Mesenchymal stem cell (in vitro differentiated cells and primary cell): ENCODE data around the gene FOXC2.

Experiments
- DNase-seq: peaks from one replicate; pipeline ENCODE4 v3.0.0-alpha.2; 2013
- H2AFZ ChIP-seq: one replicate; pipeline ENCODE4 v1.6.1; 2013; ENCODE audit warnings: low read depth, mild to moderate bottlenecking, control low read depth, inconsistent platforms, low read length, moderate library complexity
- H2AK5ac ChIP-seq: 2 replicates; pipeline ENCODE4 v1.6.1; 2013; ENCODE audit warnings: low read length, moderate library complexity, mild to moderate bottlenecking, inconsistent platforms; ENCODE audit not compliant: severe bottlenecking
- H2BK120ac ChIP-seq: one replicate; pipeline ENCODE4 v1.6.1; 2013; ENCODE audit warnings: low read depth, mild to moderate bottlenecking, inconsistent platforms, low read length, moderate library complexity
- H2BK12ac ChIP-seq, 2 experiments: one replicate each; pipeline ENCODE4 v1.6.1; 2013; ENCODE audit warnings: inconsistent platforms in 2 of 2, low read length in 2 of 2, mild to moderate bottlenecking in 2 of 2, moderate library complexity in 2 of 2, control low read depth in 1 of 2
- H2BK15ac ChIP-seq: one replicate; pipeline ENCODE4 v1.6.1; 2013; ENCODE audit warnings: mild to moderate bottlenecking, low read depth, inconsistent platforms; ENCODE audit not compliant: poor library complexity, severe bottlenecking
- H2BK5ac ChIP-seq: 2 replicates; pipeline ENCODE4 v1.6.1; 2013; ENCODE audit warnings: low read depth, mild to moderate bottlenecking, low read length, control low read depth, inconsistent platforms; ENCODE audit not compliant: poor library complexity, severe bottlenecking
- H3K14ac ChIP-seq, 2 experiments: one replicate each; pipeline ENCODE4 v1.6.1; 2013; ENCODE audit warnings: inconsistent platforms in 2 of 2, low read length in 2 of 2, control low read depth in 1 of 2, mild to moderate bottlenecking in 1 of 2, moderate library complexity in 1 of 2
- H3K18ac ChIP-seq, 2 experiments: one replicate each; pipeline ENCODE4 v1.6.1; 2013; ENCODE audit warnings: inconsistent platforms in 2 of 2, low read length in 2 of 2, control low read depth in 1 of 2, low read depth in 1 of 2, mild to moderate bottlenecking in 1 of 2
- H3K23ac ChIP-seq, 2 experiments: one replicate each; pipeline ENCODE4 v1.6.1; 2013; ENCODE audit warnings: inconsistent platforms in 2 of 2, low read length in 2 of 2, mild to moderate bottlenecking in 2 of 2, moderate library complexity in 2 of 2, control low read depth in 1 of 2
- H3K27ac ChIP-seq: 2 replicates; pipeline ENCODE4 v1.5.1; 2013; ENCODE audit warnings: mild to moderate bottlenecking, moderate library complexity, low read length, control low read depth, inconsistent platforms; ENCODE audit not compliant: poor library complexity, severe bottlenecking
- H3K27me3 ChIP-seq, 2 experiments: 2 replicates each; pipeline versions ENCODE4 v1.6.1 to v1.7.0; 2013; ENCODE audit warnings: low read length in 2 of 2, mild to moderate bottlenecking in 2 of 2, moderate library complexity in 2 of 2, control low read depth in 1 of 2, inconsistent platforms in 1 of 2; ENCODE audit not compliant: control insufficient read depth in 1 of 2, insufficient read depth in 1 of 2
- H3K36me3 ChIP-seq, 2 experiments: 2 replicates each; pipeline versions ENCODE4 v1.6.1 to v1.7.0; 2013; ENCODE audit warnings: low read length in 2 of 2, control low read depth in 1 of 2, inconsistent platforms in 1 of 2, low read depth in 1 of 2, mild to moderate bottlenecking in 1 of 2; ENCODE audit not compliant: insufficient read depth in 2 of 2, control insufficient read depth in 1 of 2
- H3K4ac ChIP-seq, 2 experiments: one replicate each; pipeline ENCODE4 v1.6.1; 2013; ENCODE audit warnings: inconsistent platforms in 2 of 2, low read length in 2 of 2, mild to moderate bottlenecking in 2 of 2, moderate library complexity in 2 of 2, control low read depth in 1 of 2, low read depth in 1 of 2
- H3K4me1 ChIP-seq: 2 replicates; pipeline ENCODE4 v1.6.1; 2013; ENCODE audit warnings: low read depth, low read length, control low read depth; ENCODE audit not compliant: control insufficient read depth, insufficient read depth
- H3K4me2 ChIP-seq: 2 replicates; pipeline ENCODE4 v1.6.1; 2013; ENCODE audit warnings: low read length, mild to moderate bottlenecking, inconsistent platforms; ENCODE audit not compliant: poor library complexity, severe bottlenecking
- H3K4me3 ChIP-seq, 2 experiments: 2 replicates each; pipeline versions ENCODE4 v1.5.1 to v1.7.0; 2013; ENCODE audit warnings: low read length in 2 of 2, mild to moderate bottlenecking in 2 of 2, control low read depth in 1 of 2, low read depth in 1 of 2; ENCODE audit not compliant: insufficient read depth in 1 of 2
- H3K79me1 ChIP-seq: replicated peaks from 2 replicates; pipeline ENCODE4 v1.6.1; 2013; ENCODE audit warnings: mild to moderate bottlenecking, control low read depth, low read length, inconsistent platforms; ENCODE audit not compliant: poor library complexity, severe bottlenecking
- H3K9ac ChIP-seq: 2 replicates; pipeline ENCODE4 v1.7.0; 2013; ENCODE audit warnings: mild to moderate bottlenecking, low read length, moderate library complexity
- H3K9me3 ChIP-seq: 2 replicates; pipeline ENCODE4 v1.7.0; 2013; ENCODE audit warnings: mild to moderate bottlenecking, low read length; ENCODE audit not compliant: control insufficient read depth
- H4K8ac ChIP-seq: one replicate; pipeline ENCODE4 v1.6.1; 2013; ENCODE audit warnings: inconsistent platforms, mild to moderate bottlenecking, low read length, moderate library complexity
- H4K91ac ChIP-seq: one replicate; pipeline ENCODE4 v1.6.1; 2013; ENCODE audit warnings: mild to moderate bottlenecking, low read length, inconsistent platforms
- WGBS: methylation state at CpG from one replicate; pipeline ENCODE4 v1.1.7; 2013; ENCODE audit warnings: mixed read lengths; 5-methylcytosine and 5-hydroxymethylcytosine counted together

FOXC2 gene

DNA sequence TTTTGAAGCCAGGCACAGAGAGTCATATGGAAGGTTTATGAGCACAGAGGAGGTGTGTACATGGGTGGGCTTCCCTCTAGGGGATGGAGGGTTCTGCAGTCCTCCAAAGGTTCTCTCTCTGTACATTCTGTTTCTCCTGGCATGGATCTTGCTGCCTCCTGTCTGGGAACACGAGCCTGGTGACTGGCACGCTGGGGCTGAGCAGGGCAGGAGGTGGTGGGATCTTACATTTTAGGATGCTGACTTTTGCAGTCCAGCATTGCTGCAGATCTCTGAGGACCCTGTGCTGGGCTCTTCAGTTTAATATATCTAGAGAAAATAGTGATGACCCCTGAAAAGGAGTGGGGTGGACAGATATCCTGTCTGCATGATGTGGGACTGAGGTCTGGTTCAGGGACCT lies 34.7 kb downstream of the FOXC2 start:
- H2BK120ac ChIP-seq, result no peak overlapping the region
- no peaks in the 10 kb centered on the region for H3K36me3 ChIP-seq
- 96% methylated on average over 2 of the region's 2 CpGs for WGBS
- no peak overlapping the region for H3K14ac ChIP-seq
- no peak overlapping the region for H3K23ac ChIP-seq
- no peak overlapping the region for H2AFZ ChIP-seq
- no peak overlapping the region for H3K4ac ChIP-seq
- no peak overlapping the region for H2BK15ac ChIP-seq
- no peaks in the 10 kb centered on the region for H3K79me1 ChIP-seq
- no peak overlapping the region for H3K27ac ChIP-seq
- no peak overlapping the region for H3K18ac ChIP-seq
- no peak overlapping the region for H4K91ac ChIP-seq
- H4K8ac ChIP-seq, result no peak overlapping the region
- DNase-seq, result no peak
- H2BK12ac ChIP-seq, result no peak overlapping the region
- H3K27me3 ChIP-seq, result peaks cover 0 to 19% of the 10 kb centered on the region in 2 experiments
- H3K4me3 ChIP-seq, result no peak overlapping the region
- peak overlapping the region; percentile 10 for H2AK5ac ChIP-seq
- H3K4me2 ChIP-seq, result no peak overlapping the region
- H3K9ac ChIP-seq, result no peak overlapping the region
- H2BK5ac ChIP-seq, result no peak overlapping the region
- peaks cover 13% of the 10 kb centered on the region for H3K4me1 ChIP-seq
- no peaks in the 10 kb centered on the region for H3K9me3 ChIP-seq

DNA sequence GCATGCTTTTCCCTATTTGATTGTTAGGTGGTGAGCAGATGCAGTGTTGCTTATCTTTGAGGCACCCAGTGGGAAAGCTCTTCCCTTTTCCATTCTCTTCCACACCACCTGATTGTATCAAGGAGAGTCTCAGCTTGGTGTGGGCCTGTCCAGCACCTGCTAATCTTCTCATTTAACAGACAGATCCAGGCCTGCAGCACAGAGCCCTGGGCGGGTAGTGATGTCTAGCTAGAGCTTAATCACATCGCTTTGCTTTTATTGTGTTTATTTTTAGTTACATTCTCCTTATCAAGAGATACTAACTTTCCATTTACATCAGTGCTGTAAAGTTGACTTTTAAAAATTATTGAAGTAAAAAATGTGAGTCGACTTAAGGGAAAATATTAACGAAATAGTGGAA lies 35.9 kb downstream of the FOXC2 start:
- WGBS, result 97% methylated on average over 2 of the region's 4 CpGs
- no peak overlapping the region for H4K91ac ChIP-seq
- H3K79me1 ChIP-seq, result no peaks in the 10 kb centered on the region
- no peak overlapping the region for H3K23ac ChIP-seq
- no peak overlapping the region for H3K14ac ChIP-seq
- H2BK12ac ChIP-seq, result no peak overlapping the region
- H2BK5ac ChIP-seq, result no peak overlapping the region
- no peaks in the 10 kb centered on the region for H3K9me3 ChIP-seq
- peaks cover 9% of the 10 kb centered on the region for H3K4me1 ChIP-seq
- no peak overlapping the region for H3K4ac ChIP-seq
- no peak overlapping the region for H3K27ac ChIP-seq
- no peak overlapping the region for H4K8ac ChIP-seq
- no peak overlapping the region for H3K4me2 ChIP-seq
- no peaks in the 10 kb centered on the region for H3K36me3 ChIP-seq
- no peak overlapping the region for H2BK120ac ChIP-seq
- peak overlapping the region; percentile 44 for H2AK5ac ChIP-seq
- peak overlapping the region in 1 of 2 experiments; percentile 34 for H3K18ac ChIP-seq
- H3K4me3 ChIP-seq, result no peak overlapping the region
- H3K9ac ChIP-seq, result no peak overlapping the region
- no peak overlapping the region for H2AFZ ChIP-seq
- DNase-seq, result no peak
- peaks cover 0 to 9% of the 10 kb centered on the region in 2 experiments for H3K27me3 ChIP-seq
- no peak overlapping the region for H2BK15ac ChIP-seq

DNA sequence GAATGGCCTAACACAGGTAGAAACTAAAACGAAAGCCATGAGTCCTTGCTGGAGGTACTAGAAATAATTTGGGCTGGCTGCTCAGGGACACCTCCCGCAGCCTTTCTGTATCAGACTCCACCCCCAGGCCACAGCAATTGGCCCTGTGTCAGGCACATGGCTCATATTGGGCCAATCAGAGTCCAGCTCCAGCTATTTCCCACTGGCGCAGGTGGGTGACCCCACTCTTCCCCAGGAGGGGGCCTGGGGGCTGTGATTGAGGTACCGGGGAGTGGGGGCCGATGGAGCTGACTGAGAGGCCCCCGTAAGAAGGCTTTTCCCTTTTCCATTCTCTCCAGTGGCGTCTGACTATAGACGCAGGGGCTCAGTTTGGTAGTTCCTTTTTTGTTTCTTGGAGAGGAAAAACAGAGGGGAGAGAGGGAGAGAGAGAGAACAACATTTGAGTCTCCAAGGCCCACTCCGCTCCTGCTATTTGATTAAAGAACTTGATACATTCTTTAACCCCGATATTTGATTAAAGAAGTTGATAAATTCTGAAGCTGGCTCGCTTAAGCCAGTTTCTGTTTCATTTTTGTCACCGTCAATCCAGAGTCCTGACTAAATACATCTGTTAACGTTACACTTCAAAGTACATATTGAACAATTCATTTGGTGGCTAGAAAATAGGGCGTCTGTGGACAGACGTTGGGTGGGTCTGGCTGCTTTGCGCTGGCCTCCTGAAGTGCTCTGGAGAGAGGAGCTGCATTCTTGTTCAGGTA lies 38.0 kb downstream of the FOXC2 start:
- no peak overlapping the region for H4K8ac ChIP-seq
- H3K27ac ChIP-seq, result no peak overlapping the region

DNA sequence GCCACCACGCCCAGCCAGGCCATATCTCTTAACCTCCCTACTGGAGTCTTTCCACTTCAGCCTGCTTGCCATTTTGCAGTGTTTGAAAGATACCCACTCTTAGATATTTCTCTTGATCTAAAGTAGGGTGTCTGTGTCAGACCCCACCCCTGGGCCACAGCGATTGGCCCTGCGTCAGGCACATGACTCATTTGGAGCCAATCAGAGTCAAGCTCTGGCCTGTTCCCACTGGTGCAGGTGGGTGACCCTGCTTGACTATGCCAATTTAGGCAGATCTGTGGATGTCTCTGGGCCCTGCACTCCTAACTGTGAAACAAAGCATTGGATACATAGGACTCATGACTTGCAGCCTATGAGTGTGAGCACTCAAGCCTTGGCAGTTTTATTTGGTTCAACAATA lies 39.3 kb downstream of the FOXC2 start:
- 99% methylated on average over 3 of the region's 3 CpGs for WGBS
- H2AK5ac ChIP-seq, result peak overlapping the region; percentile 3
- no peak overlapping the region for H3K23ac ChIP-seq
- no peak overlapping the region for H3K18ac ChIP-seq
- no peak overlapping the region for H3K14ac ChIP-seq
- no peak overlapping the region for H3K9ac ChIP-seq
- H3K9me3 ChIP-seq, result no peaks in the 10 kb centered on the region
- no peak overlapping the region for H2BK15ac ChIP-seq
- no peaks in the 10 kb centered on the region for H3K79me1 ChIP-seq
- H3K4me1 ChIP-seq, result peaks cover 19% of the 10 kb centered on the region
- H3K36me3 ChIP-seq, result no peaks in the 10 kb centered on the region
- H3K4me2 ChIP-seq, result no peak overlapping the region
- H3K27ac ChIP-seq, result no peak overlapping the region
- no peak overlapping the region for H2BK120ac ChIP-seq
- no peak overlapping the region for H2BK12ac ChIP-seq
- no peak overlapping the region for H3K4me3 ChIP-seq
- H3K4ac ChIP-seq, result no peak overlapping the region
- no peak overlapping the region for H4K91ac ChIP-seq
- H2AFZ ChIP-seq, result no peak overlapping the region
- H4K8ac ChIP-seq, result no peak overlapping the region
- no peak overlapping the region for H2BK5ac ChIP-seq
- DNase-seq, result no peak
- H3K27me3 ChIP-seq, result peaks cover 0 to 4% of the 10 kb centered on the region in 2 experiments

More for the DNA sequence above, 38.0 kb downstream of the FOXC2 start:
- H3K9me3 ChIP-seq, result no peaks in the 10 kb centered on the region
- H2BK5ac ChIP-seq, result no peak overlapping the region
- no peak overlapping the region for H3K23ac ChIP-seq
- no peak overlapping the region for H3K18ac ChIP-seq
- H3K4me3 ChIP-seq, result peak overlapping the region in 1 of 2 experiments; percentile 49
- no peak overlapping the region for H2BK15ac ChIP-seq
- no peak overlapping the region for H2AFZ ChIP-seq
- H4K91ac ChIP-seq, result no peak overlapping the region
- H3K4ac ChIP-seq, result no peak overlapping the region
- H3K14ac ChIP-seq, result no peak overlapping the region
- no peak overlapping the region for H2BK120ac ChIP-seq
- no peak overlapping the region for H2BK12ac ChIP-seq
- H3K4me1 ChIP-seq, result peaks cover 11% of the 10 kb centered on the region
- no peak overlapping the region for H3K4me2 ChIP-seq
- H2AK5ac ChIP-seq, result no peak overlapping the region
- 91% methylated on average over 12 of the region's 16 CpGs for WGBS
- DNase-seq, result no peak
- no peaks in the 10 kb centered on the region for H3K79me1 ChIP-seq
- no peak overlapping the region for H3K9ac ChIP-seq
- H3K27me3 ChIP-seq, result peaks cover 0 to 4% of the 10 kb centered on the region in 2 experiments
- no peaks in the 10 kb centered on the region for H3K36me3 ChIP-seq
